Fibroblast of mammary gland (primary cell): ENCODE results near the gene KSR1.
A peak's percentile ranks its signal among the peaks of the same experiment; 100 is the strongest.

Experiments used
- DNase-seq: peaks from one replicate; pipeline ENCODE4 v3.0.0-alpha.2; 2010; ENCODE audit warnings: low read depth
- H3K4me3 ChIP-seq: 2 replicates; pipeline ENCODE4 v1.5.1; 2011; ENCODE audit warnings: low read depth, mild to moderate bottlenecking, low read length, moderate library complexity; ENCODE audit not compliant: control insufficient read depth
- CTCF ChIP-seq: conservative IDR thresholded peaks from 2 replicates; pipeline ENCODE4 v1.5.1; 2011; ENCODE audit warnings: low read depth, low read length, inconsistent platforms; ENCODE audit not compliant: control insufficient read depth, insufficient read depth

KSR1 gene

GRCh38 chr17:27553019-27553511 is 96.8 kb downstream of the KSR1 start:
- H3K4me3 ChIP-seq, result no peak overlapping the region
- peak; percentile 59 for DNase-seq
- no peak for TF ChIP-seq CTCF

- peak; percentile 42 for DNase-seq
- no peak for TF ChIP-seq CTCF
- no peak overlapping the region for H3K4me3 ChIP-seq
Measured at GRCh38 chr17:27554152-27554551, 97.9 kb downstream of the KSR1 start.

GRCh38 chr17:27554911-27555310 is 98.7 kb downstream of the KSR1 start:
- DNase-seq, result no peak
- H3K4me3 ChIP-seq, result no peak overlapping the region
- no peak for TF ChIP-seq CTCF

- TF ChIP-seq CTCF, result no peak
- DNase-seq, result no peak
- H3K4me3 ChIP-seq, result no peak overlapping the region
Measured at GRCh38 chr17:27555339-27555738, 99.1 kb downstream of the KSR1 start.

- DNase-seq, result no peak
- TF ChIP-seq CTCF, result no peak
- no peak overlapping the region for H3K4me3 ChIP-seq
Measured at GRCh38 chr17:27558341-27558740, 102.1 kb downstream of the KSR1 start.

GRCh38 chr17:27558842-27559505 is 102.7 kb downstream of the KSR1 start:
- DNase-seq, result no peak

More at GRCh38 chr17:27558842-27559505, 102.7 kb downstream of the KSR1 start:
- TF ChIP-seq CTCF, result no peak
- no peak overlapping the region for H3K4me3 ChIP-seq
